H1 (cell line): ENCODE measurements around the gene GID4. TPM values are rescaled to one million over a fixed set of nuclear protein-coding genes. Genes with fewer than 3 reads are reported as not detected.

Source experiments
- CTCF ChIA-PET: fragments of 300-600 bp; sonication (Branson Sonifier 250); formaldehyde crosslinking; loops from one replicate; lab custom pipeline; 2021; ENCODE audit not compliant: partially characterized antibody; lab: Charles Lee
- POLR2A ChIA-PET: fragments of 300-600 bp; sonication (Branson Sonifier 250); formaldehyde crosslinking; loops from one replicate; lab custom pipeline; 2021; ENCODE audit warnings: inconsistent platforms; ENCODE audit not compliant: partially characterized antibody; lab: Charles Lee
- DNase-seq, 2 experiments: peaks; one replicate each; pipeline versions ENCODE4 v3.0.0 to v3.0.0-alpha.2; 2010 to 2022; ENCODE audit warnings: low spot score in 2 of 2, low read depth in 1 of 2, mixed read lengths in 1 of 2
- FAIRE-seq: peaks from 2 replicates; lab custom pipeline; 2011; peaks lifted over from hg19 to GRCh38; lab: Jason Lieb, UNC
- H2AFZ ChIP-seq: 2 replicates; pipeline ENCODE4 v1.8.1; 2012; ENCODE audit warnings: low read length, inconsistent platforms
- H2AK5ac ChIP-seq: 2 replicates; pipeline ENCODE4 v1.6.1; 2013; ENCODE audit warnings: low read depth, low read length
- H2BK120ac ChIP-seq: replicated peaks from 2 replicates; pipeline ENCODE3; 2013; ENCODE audit warnings: low read depth, low read length, inconsistent platforms
- H2BK12ac ChIP-seq: 2 replicates; pipeline ENCODE4 v1.6.1; 2013; ENCODE audit warnings: low read depth, low read length
- H2BK15ac ChIP-seq: 2 replicates; pipeline ENCODE4 v1.6.1; 2013; ENCODE audit warnings: low read length
- H2BK20ac ChIP-seq: 2 replicates; pipeline ENCODE4 v1.6.1; 2013; ENCODE audit warnings: low read length
- H2BK5ac ChIP-seq: 2 replicates; pipeline ENCODE4 v1.6.1; 2013; ENCODE audit warnings: low read depth, low read length
- H3K14ac ChIP-seq: 2 replicates; pipeline ENCODE4 v1.6.1; 2013; ENCODE audit warnings: inconsistent platforms; ENCODE audit not compliant: insufficient read length
- H3K18ac ChIP-seq: 2 replicates; pipeline ENCODE4 v1.6.1; 2013; ENCODE audit warnings: low read length; ENCODE audit errors: extremely low read depth
- H3K23ac ChIP-seq: 2 replicates; pipeline ENCODE4 v1.6.1; 2013; ENCODE audit warnings: inconsistent platforms; ENCODE audit not compliant: insufficient read length
- H3K23me2 ChIP-seq: 2 replicates; pipeline ENCODE4 v1.6.1; 2013; ENCODE audit warnings: low read depth, low read length
- H3K27ac ChIP-seq: 2 replicates; pipeline ENCODE4 v1.6.1; 2011; ENCODE audit warnings: low read depth, low read length, inconsistent platforms
- H3K27me3 ChIP-seq, 4 experiments: replicated peaks in 1 of 4; 1 replicate in 1 of 4; 2 replicates in 3 of 4; pipeline versions ENCODE4 v1.6.1 to v1.8.1; 2011 to 2013; ENCODE audit warnings: low read length in 3 of 4, mild to moderate bottlenecking in 3 of 4, inconsistent platforms in 2 of 4, mixed read lengths in 2 of 4, moderate library complexity in 1 of 4; ENCODE audit not compliant: control insufficient read depth in 3 of 4, insufficient read depth in 3 of 4; ENCODE audit errors: extremely low read depth in 1 of 4
- H3K36me3 ChIP-seq, 4 experiments: 2 replicates each; pipeline versions ENCODE4 v1.6.1 to v1.8.1; 2011 to 2013; ENCODE audit warnings: mild to moderate bottlenecking in 4 of 4, low read length in 3 of 4, moderate library complexity in 2 of 4, control low read depth in 1 of 4, inconsistent platforms in 1 of 4; ENCODE audit not compliant: insufficient read depth in 4 of 4, control insufficient read depth in 2 of 4
- H3K4ac ChIP-seq: replicated peaks from 2 replicates; pipeline ENCODE3; 2013; ENCODE audit warnings: low read length, low read depth, mixed read lengths, inconsistent platforms; ENCODE audit not compliant: insufficient read length
- H3K4me1 ChIP-seq, 4 experiments: replicated peaks in 1 of 4; 1 replicate in 1 of 4; 2 replicates in 3 of 4; pipeline versions ENCODE4 v1.6.1 to v1.8.1; 2011 to 2013; ENCODE audit warnings: low read length in 3 of 4, inconsistent platforms in 2 of 4, mixed read lengths in 1 of 4; ENCODE audit not compliant: insufficient read depth in 4 of 4, control insufficient read depth in 3 of 4
- H3K4me2 ChIP-seq, 2 experiments: 2 replicates each; pipeline versions ENCODE4 v1.6.1 to v1.8.1; 2011 to 2013; ENCODE audit warnings: low read depth in 2 of 2, low read length in 2 of 2, control low read depth in 1 of 2, inconsistent platforms in 1 of 2, mild to moderate bottlenecking in 1 of 2; ENCODE audit not compliant: insufficient read depth in 1 of 2
- H3K4me3 ChIP-seq, 4 experiments: fragments of 200-600, 300-600 bp in 1 of 4; sonication (generic), shearing (Covaris generic), sonication (Bioruptor Twin) in 1 of 4; 2 replicates each; pipeline versions ENCODE4 v1.5.1 to v1.8.1; 2011 to 2016; ENCODE audit warnings: low read length in 4 of 4, low read depth in 3 of 4, control low read depth in 2 of 4, inconsistent platforms in 2 of 4, mild to moderate bottlenecking in 2 of 4, mixed read lengths in 1 of 4, moderate library complexity in 1 of 4; ENCODE audit not compliant: insufficient read depth in 2 of 4; ENCODE audit errors: extremely low read depth in 1 of 4
- H3K56ac ChIP-seq: replicated peaks from 2 replicates; pipeline ENCODE3; 2013; ENCODE audit warnings: low read depth, mild to moderate bottlenecking, mixed read lengths, low read length, inconsistent platforms; ENCODE audit not compliant: insufficient read length
- H3K79me1 ChIP-seq: 2 replicates; pipeline ENCODE4 v1.6.1; 2013; ENCODE audit warnings: low read depth, low read length, control low read depth
- H3K79me2 ChIP-seq, 2 experiments: 2 replicates each; pipeline versions ENCODE4 v1.6.1 to v1.8.1; 2012 to 2013; ENCODE audit warnings: low read length in 2 of 2, mild to moderate bottlenecking in 2 of 2, inconsistent platforms in 1 of 2; ENCODE audit not compliant: insufficient read depth in 2 of 2, control insufficient read depth in 1 of 2
- H3K9ac ChIP-seq, 4 experiments: replicated peaks in 1 of 4; 1 replicate in 1 of 4; 2 replicates in 3 of 4; pipeline versions ENCODE4 v1.6.1 to v1.8.1; 2011 to 2013; ENCODE audit warnings: low read depth in 3 of 4, low read length in 3 of 4, control low read depth in 2 of 4, mild to moderate bottlenecking in 2 of 4, moderate library complexity in 2 of 4, inconsistent platforms in 1 of 4; ENCODE audit errors: extremely low read depth in 1 of 4
- H3K9me3 ChIP-seq, 2 experiments: 2 replicates each; pipeline versions ENCODE4 v1.6.1 to v1.8.1; 2012 to 2013; ENCODE audit warnings: mild to moderate bottlenecking in 2 of 2, moderate library complexity in 2 of 2, control low read depth in 1 of 2, inconsistent platforms in 1 of 2, low read depth in 1 of 2, low read length in 1 of 2, mixed read lengths in 1 of 2; ENCODE audit not compliant: insufficient read depth in 2 of 2
- H4K20me1 ChIP-seq, 2 experiments: replicated peaks in 1 of 2; 2 replicates each; pipeline versions ENCODE3 to v1.8.1; 2011 to 2013; ENCODE audit warnings: inconsistent platforms in 2 of 2, low read length in 2 of 2, mild to moderate bottlenecking in 1 of 2; ENCODE audit not compliant: insufficient read depth in 2 of 2, control insufficient read depth in 1 of 2
- H4K5ac ChIP-seq: 2 replicates; pipeline ENCODE4 v1.6.1; 2013; ENCODE audit warnings: low read length, low read depth, mixed read lengths, inconsistent platforms; ENCODE audit not compliant: insufficient read length
- H4K8ac ChIP-seq: 2 replicates; pipeline ENCODE4 v1.8.0; 2013; ENCODE audit warnings: mild to moderate bottlenecking, moderate library complexity, low read length, inconsistent platforms; ENCODE audit not compliant: insufficient read depth; ENCODE audit errors: extremely low read depth
- H4K91ac ChIP-seq: replicated peaks from 2 replicates; pipeline ENCODE3; 2013; ENCODE audit warnings: low read length, mixed read lengths, inconsistent platforms; ENCODE audit not compliant: insufficient read length
- WGBS, 2 experiments: shearing (Covaris generic) in 1 of 2; methylation state at CpG; one replicate each; pipeline versions ENCODE4 v1.1.6 to v1.1.7; 2013 to 2015; ENCODE audit warnings: low lambda C conversion rate in 2 of 2, mixed read lengths in 2 of 2, inconsistent platforms in 1 of 2, low coverage in 1 of 2, missing lambda C conversion rate in 1 of 2; ENCODE audit not compliant: insufficient replicate concordance in 2 of 2, insufficient coverage in 1 of 2, insufficient read length in 1 of 2; ENCODE audit errors: extremely low coverage in 1 of 2, missing lambda C conversion rate in 1 of 2; 5-methylcytosine and 5-hydroxymethylcytosine counted together
- polyA plus RNA-seq, 7 experiments: library from polyadenylated mRNA; depleted of rRNA in 3 of 7; stranded (reverse) in 5 of 7; unstranded in 2 of 7; fragments of >200 nt in 5 of 7; fragments of 200-250 nt in 2 of 7; gene quantifications; 1 replicate in 5 of 7; 2 replicates in 1 of 7; 4 replicates in 1 of 7; pipeline versions ENCODE4 v1.2.1 to v1.2.3, GENCODE V29; 2011 to 2013; ENCODE audit warnings: missing spikeins in 2 of 7, mixed read lengths in 2 of 7
- total RNA-seq: library from RNA; stranded (reverse); fragmentation: NEBNext Ultra II Directional; extraction: Animal tissue kit (Norgen Biotek cat#: 25700); gene quantifications from 2 replicates; pipeline ENCODE4 v1.2.1, GENCODE V29; 2021

Gene GID4
- total and polyA plus RNA-seq, 2 of the 8 experiments (the other 6 are each of a cell fraction or from before 2014, with no cell fraction given) = 5.6 to 15.0 TPM

DNA sequence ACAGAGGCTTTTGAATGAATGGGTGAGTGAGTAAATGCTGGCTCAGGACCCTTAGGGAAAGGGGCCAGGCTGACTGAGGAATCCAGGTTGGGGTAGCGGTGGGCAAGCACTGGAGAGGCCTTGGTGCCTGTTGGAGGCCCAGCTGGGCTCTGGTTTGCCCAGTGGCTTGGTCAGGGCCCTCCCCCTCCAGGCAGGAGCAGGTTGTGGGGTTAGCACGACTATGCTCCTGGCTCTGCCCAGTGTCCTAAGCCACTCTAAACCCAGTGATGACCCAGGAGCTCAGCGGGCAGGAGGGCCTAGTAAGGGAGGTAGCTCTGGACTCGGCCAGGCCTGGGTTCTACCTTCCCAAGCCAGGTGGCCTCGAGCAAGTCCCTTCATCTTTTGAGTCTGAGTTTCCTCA is 76.9 kb downstream of the GID4 start:
- Histone ChIP-seq H2BK5ac (no peak overlapping the region), H3K9me3 (peaks cover 10 to 24% of the 10 kb centered on the region in 2 experiments), H3K18ac (no peak overlapping the region), H3K9ac (no peak overlapping the region), H3K23me2 (no peaks in the 10 kb centered on the region), H2BK120ac (no peak overlapping the region), H3K4me2 (no peak overlapping the region), H3K79me1 (no peaks in the 10 kb centered on the region), H2AK5ac (no peak overlapping the region), H3K4ac (no peak overlapping the region), H4K20me1 (no peaks in the 10 kb centered on the region), H2BK20ac (no peak overlapping the region), H4K91ac (no peak overlapping the region), H3K79me2 (no peaks in the 10 kb centered on the region), H3K56ac (no peak overlapping the region), H2AFZ (no peak overlapping the region), H2BK15ac (0 out of 2 replicates have a peak overlapping the region, but pooled peaks have one; percentile 16), H3K27ac (no peak overlapping the region), H3K4me1 (peaks cover 0 to 7% (median 3%) of the 10 kb centered on the region in 4 experiments; a peak in 3 of 7 replicates), H3K36me3 (peaks cover 0 to 4% (median 0%) of the 10 kb centered on the region in 4 experiments; a peak in 1 of 8 replicates), H3K27me3 (no peaks in the 10 kb centered on the region), H4K5ac (no peak overlapping the region), H3K23ac (no peak overlapping the region), H3K14ac (no peak overlapping the region), H3K4me3 (no peak overlapping the region), H2BK12ac (no peak overlapping the region), H4K8ac (no peak overlapping the region)
- POLR2A ChIA-PET = interaction anchor here (0.7 to 4.4 kb wide), 3 partner anchors 11 to 23 kb away, joined by 3 to 17 read pairs (median 3); no protein-coding TSS in a partner anchor
- no peak for DNase-seq
- WGBS, 2 experiments = 91% methylated on average over 5 of the region's 5 CpGs; no CpG with 5 or more reads in 1 of the 2 experiments
- CTCF ChIA-PET = interaction anchor here (0.9 to 2.7 kb wide), 2 partner anchors 22 to 25 kb away, joined by 3 to 18 read pairs; no protein-coding TSS in a partner anchor
- no peak for FAIRE-seq
